ENCODE results near the gene ADCY7.

The ADCY7 gene

DNA sequence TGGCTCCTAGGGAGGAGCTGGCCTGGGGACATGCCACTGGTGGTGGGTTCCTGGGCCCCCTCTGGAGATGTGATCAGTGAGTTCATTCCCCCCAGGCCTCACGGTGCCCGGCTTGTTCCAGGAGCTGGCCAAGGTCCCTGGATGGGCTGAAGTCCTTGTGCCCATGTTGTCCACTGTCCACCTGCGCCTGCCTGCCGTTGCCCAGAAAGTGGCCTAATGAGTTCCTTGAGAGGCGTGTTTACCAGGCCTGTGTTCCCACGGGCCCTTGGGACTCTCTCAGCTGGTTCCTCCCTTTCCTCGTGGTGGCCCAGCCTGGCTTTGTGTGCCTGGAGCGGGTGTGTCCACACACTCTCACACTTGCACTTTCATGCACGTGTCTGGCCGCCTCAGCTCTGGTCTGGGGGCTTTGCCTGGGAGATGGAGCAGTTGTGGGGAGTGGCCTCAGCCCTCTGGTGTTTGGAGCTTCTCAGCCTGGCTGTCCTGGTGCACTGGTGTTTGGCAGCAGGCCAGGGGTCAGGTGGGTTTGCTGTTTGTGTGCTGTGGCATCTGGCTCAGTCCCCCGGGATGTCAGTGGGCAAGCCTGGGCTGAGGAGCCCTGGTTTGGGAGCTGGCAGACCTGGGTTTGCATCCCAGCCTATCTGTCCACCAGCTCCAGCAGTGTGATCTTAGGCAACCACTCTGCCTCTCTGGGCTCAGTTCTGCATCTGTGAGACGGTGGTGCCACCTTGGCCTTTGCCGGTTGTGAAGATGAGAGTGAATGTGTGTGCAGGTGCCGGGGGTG is 18.0 kb downstream of the ADCY7 start:
- no peak for DNase-seq

DNA sequence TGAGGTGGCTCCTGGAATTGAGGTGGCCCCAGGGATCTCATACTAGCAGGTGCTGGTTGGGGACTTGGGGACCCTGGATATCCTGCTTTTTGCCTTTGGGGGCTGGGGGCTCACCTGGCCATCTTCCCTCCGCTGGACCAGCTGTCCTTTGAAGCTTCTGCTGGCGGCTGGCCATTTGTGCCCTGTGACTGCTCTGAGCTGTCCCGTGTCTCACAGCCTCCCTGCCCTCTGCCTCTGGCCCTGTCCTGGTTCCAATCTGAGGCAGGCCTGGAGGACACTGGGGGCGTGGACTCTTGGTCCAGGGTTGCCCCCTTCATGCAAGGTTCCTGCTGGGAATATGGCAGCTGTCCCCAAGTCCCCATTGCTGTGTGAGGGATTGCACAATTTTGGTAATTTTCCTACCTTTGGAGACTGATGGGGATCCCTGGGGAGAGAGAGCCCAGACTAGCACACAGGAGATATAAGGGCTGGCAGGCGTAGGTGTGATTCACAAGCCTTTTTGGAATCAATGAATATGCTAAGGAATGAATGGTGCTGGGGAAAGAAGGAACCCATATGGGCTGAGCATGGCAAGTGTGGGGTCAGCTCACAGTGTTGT is 19.2 kb downstream of the ADCY7 start:
- DNase-seq = no peak

DNA sequence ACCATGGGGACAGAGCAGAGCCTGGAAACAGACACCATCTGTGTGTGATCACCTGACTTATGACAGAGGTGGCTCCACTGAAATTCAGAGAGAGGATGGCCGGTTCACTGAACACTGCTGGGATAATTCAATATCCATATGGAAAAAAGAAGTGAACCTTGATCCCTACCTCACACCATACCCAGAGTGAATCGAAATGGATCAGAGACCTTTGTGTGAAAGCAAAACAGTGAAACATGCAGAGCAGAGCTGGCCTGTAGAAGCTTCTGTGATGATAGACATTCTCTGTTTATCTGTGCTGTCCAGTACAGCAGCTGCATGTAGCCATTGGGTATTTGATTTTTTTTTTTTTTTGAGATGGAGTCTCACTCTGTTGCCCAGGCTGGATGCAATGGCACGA is 20.3 kb downstream of the ADCY7 start:
- no peak for DNase-seq

DNA sequence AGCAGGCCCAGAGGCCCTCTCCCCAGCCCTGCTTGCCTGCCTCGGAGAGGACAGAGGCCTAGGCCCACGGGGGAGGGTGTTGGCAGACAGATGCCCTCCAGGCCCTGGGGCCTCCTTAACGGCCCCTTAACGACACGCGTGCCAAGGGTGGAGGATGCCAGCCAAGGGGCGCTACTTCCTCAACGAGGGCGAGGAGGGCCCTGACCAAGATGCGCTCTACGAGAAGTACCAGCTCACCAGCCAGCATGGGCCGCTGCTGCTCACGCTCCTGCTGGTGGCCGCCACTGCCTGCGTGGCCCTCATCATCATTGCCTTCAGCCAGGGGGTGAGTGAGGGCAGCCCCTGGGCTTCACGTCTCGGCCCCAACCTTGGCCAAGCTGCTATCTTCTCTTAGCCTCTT is 21.7 kb downstream of the ADCY7 start:
- DNase-seq = no peak

DNA sequence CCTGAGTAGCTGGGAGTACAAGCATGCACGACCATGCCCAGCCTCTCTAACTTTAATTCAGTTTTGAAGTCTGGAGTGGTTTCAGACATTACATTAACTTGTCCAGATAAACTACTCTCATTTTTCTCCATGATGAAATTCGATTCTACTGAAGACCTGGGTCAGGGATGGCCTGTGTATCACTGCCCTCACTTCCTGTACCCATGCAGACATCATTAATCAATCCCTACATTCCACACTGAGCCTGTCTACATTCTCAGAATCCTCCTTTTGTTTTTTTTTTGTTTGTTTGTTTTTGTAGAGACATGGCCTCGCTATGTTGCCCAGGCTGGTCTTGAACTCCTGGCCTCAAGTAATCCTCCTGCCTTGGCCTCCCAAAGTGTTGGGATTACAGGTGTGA is 22.6 kb downstream of the ADCY7 start:
- no peak for DNase-seq

DNA sequence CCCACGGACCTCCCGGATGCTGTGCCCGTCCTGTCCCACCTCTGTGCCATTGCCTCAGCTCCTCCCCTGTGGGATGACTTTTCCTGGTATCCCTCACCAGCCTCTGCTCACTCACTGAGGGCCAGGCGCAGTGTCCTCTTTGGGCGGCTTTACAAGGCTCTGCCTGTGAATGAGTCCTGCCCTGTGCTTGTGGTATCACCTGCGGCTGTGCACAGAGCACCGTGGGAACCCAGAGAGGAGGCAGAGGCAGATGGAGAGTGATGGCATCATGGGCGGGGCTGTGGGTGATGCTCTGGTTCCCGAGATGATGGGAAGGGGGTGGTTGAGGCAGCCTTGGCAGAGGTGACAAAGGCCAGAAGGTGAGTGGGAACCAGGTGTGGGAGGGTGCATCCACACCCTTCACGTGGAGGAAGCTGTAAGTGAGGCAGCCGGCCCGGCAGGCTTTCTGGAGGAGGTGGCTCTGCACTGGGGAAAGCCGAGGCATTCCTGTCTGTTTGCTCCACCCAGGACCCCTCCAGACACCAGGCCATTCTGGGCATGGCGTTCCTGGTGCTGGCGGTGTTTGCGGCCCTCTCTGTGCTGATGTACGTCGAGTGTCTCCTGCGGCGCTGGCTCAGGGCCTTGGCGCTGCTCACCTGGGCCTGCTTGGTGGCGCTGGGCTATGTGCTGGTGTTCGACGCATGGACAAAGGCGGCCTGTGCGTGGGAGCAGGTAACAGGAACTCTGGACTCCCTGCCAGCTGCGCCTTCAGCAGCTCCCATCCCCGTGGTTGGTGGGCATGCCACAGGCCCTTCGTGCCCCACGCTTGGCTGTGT is 23.8 kb downstream of the ADCY7 start:
- DNase-seq = no peak

DNA sequence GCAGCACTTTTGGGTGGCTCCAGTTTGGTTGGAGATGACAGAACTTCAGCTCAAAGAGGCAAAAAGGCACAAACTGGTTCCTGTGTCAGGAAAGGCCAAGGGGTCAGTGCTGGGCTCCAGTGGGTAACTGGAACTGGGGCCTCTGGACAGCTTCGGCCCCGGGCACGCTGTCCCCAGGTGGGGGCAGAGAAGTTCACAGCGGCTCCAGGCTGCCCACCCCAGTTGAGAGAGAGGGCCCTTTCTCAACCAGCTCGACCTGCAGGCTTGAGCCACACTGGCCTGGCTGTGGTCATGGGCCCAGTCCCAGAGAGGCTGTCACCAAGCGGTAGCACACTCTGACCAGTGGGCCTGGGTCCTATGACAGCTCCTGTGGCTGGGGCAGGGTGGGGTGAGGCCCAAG is 24.5 kb downstream of the ADCY7 start:
- no peak for DNase-seq

DNA sequence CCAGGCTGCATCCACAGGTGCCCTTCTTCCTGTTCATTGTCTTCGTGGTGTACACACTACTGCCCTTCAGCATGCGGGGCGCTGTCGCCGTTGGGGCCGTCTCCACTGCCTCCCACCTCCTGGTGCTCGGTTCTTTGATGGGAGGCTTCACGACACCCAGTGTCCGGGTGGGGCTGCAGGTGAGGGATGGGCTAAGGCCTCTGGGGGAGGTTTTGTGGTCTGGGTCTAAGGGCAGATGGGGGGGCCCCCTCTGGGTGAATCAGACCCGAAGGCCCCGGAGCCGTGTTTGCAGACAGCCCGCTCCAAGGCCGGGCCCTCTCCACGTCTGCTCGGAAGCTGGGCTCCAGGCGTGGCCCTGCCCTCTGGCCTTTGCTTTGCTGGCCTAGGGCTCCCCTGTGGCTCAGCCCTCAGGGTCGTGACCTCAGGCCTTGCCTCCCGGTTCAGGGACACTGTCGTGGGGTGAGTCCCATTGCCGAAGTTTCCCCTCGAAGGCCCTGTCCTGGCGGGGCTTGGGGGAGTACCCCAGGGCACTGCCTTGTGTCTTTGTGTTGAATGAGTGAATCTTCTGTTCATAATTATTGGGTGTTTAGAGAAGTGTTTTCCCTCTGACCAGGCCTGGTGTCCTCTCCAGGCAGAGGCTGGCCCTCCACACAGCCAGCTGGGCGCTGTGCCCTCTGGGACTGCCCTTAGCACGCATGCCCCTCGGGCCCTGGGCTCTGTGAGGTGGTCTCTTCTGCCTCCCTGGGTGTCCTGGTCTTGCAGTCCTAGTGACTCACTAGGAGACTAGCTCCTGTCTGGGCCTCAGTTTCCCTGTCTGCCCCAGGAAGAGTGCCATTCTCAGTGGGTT is 25.6 kb downstream of the ADCY7 start:
- DNase-seq = no peak

DNA sequence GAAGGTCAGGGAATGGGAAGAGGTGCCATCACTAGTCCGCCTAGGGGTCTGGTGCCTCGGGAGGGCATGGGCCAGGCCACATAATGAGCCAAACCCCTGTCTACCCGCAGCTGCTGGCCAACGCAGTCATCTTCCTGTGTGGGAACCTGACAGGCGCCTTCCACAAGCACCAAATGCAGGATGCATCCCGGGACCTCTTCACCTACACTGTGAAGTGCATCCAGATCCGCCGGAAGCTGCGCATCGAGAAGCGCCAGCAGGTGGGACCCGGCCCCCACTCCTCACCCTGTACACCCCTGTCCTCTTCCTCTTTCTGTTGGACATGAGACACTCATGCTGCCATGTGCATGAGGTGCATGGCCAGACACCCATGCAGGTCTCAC is 26.2 kb downstream of the ADCY7 start:
- no peak for DNase-seq

DNA sequence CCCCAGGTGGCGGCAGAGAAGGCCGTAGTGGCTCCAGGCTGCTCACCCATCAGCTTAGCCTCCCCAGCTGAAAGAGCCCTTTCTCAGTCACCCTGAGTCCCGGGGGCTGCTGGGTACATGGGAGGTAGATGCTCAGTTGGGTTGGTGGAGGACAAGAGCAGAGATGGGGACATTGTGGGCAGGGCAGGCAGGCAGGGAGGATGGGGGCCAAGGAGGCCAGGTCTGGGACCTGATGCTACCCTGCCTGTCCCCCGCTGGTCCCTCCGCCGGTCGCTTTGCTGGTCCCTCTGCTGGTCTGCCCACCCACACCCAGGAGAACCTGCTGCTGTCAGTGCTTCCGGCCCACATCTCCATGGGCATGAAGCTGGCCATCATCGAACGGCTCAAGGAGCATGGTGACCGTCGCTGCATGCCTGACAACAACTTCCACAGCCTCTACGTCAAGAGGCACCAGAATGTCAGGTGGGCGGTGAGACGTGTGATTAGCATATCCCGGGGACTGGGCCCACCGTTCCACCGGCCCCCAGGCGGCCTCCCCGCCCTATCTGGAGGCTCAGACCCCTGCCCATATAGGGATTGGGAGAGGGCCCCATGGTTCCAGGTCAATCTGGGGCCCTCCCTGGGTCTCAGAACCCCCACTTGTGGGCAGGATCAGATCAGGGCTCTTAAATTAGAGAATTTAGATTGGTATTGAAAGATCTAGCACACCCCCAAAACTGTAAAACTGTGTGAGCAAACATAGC is 26.9 kb downstream of the ADCY7 start:
- no peak for DNase-seq

DNA sequence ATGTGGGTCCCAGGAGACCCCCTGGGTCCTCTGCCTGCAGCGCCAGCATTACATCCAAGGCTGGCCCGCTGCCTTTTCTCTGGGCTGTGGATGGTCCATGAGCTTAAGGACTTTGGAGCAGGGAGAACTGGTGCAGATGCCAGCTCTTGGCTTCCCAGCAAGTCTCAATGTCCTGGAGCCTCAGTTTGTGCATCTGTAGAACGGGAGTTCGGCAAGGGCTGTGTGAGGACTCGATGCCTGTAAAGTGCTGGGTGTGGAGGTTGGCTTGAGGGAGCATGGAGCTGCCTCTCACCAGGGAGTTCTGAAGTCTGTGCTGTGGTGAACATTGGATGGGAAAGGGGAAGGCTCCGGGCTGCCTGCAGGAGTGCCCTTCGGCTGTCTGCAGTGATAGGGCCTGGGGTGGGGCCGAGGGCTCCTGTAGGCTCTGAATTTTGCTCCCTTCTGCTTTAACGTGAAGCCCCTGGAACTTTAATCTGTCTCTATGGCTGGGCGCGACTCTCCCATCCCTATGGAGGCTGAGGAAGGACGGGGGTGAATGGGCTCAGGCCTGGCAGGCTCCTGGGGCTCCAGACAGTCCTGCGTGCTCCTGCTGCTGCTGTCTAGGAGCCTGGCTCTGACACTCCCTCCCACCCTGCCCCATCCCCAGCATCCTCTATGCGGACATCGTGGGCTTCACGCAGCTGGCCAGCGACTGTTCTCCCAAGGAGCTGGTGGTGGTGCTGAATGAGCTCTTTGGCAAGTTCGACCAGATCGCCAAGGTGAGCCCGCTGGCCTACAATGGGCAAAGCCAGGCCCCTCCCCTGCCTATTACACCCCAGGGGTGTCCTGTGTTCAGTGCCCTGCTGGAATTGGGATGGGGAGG is 27.9 kb downstream of the ADCY7 start:
- DNase-seq = no peak

DNA sequence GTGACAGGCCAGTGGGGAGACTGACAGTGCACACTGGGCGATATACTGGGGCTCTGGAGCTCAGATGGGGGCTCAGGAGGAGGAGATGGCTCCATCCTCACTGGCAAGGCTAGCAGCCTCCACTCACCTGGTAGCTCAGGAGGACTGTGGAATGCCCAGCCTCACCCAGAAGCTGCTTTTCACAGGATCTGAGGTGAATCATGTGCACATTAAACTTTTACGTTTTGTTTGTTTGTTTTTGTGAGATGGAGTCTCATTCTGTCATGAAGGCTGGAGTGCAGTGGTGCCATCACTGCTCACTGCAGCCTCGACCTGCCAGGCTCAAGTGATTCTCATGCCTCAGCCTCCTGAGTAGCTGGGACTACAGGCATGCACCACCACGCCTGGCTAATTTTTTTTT is 28.6 kb downstream of the ADCY7 start:
- no peak for DNase-seq

DNA sequence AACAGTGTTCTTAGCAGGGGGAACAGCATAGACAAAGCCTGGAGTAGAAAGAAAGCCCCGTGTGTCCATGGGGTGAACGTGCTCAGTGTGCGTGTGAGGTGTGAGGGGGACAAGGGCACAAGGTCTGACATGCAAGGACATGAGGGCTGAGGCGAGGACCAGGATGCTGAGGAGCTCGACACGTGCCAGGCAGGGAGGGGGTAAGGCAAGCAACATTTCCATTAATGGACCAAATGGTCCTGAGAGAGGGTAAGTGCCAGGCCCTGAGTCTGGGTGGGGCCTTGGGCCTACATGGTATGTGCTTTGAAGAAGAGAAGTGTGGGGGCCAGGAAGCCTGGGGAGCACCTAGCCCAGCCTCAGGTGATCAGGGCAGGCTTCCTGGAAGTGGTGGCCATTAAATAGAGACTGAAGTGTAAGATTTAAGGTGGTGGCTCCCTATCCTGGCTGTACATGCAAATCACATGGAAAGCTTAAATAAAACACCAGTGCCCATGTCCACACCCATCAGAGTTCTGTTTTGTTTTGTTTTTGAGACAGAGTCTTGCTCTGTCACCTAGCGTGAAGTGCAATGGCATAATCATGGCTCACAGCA is 29.3 kb downstream of the ADCY7 start:
- DNase-seq = no peak

DNA sequence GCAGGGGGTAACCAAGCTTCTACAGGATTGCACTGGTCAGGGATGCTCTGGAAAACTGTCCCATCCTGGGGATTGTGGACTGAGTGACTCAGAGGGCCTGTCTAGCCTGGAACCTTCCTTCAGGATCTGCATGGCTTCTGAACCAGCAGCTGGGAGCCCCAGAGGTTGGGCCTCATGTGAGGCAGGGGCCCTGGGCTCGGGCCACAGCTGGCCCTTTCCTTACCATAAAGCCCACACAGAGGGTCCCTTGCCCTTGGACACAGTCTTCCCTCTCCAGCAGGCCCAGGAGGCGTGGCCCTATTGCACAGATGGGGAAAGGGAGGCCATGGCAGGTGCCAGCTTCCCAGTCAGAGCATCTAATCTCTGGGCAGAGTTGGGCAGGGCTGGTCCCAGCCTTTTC is 30.5 kb downstream of the ADCY7 start:
- no peak for DNase-seq

DNA sequence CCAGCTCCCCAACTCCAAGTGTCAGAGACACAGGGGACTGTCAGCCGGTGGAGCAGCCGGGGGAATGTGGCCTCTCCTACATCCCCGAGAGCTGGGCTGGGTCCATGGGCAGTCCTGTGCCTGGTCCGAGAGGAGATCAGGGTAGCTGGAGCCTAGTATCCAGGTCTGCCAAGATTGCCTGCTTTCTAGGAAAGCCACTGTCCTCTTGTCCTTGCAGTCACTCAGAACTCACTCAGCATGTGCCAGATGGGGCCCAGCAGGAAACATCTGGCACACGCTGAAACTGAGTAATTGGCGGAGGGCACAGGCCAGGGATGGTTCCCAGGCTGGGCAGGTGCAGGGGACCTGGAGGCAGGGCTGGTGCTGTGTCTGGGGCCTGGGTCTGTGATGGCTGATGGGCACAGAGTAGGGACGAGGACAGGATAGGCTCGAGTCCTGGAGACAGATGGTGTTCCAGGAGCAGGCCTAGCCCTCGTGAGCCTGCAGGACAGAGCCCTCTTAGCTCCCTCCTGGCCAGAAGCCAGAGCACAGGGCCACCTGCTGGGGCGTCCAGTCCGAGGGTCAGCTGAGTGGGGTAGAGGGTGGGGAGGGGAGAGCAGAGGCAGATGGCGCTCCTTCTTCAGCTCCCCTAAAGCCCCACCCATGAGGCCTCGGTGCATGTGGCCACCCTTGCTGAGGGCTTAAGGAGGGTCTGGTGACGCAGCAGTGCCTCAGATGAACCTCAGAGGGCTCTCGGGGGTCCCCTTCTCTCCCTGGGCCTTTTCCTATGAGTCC is 31.1 kb downstream of the ADCY7 start:
- no peak for DNase-seq

DNA sequence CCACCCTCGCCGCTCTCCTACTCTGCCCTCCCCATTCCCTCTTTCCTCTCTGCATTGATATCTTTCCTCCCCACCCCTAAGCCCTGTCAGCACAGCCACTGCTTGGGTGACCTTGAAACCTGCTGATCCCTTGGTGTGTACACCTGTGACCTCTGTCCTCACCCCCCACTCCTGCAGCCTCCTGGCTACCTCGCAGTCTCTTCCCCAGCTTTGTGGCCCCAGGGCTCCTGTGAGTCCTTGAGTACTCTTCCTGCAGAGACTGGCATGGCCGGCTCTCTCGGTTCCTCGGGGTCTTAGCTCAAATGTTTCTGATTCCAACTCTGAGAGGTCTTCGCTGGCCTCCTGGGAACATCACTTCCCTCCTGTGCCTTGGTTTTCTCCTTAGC is 31.7 kb downstream of the ADCY7 start:
- no peak for DNase-seq

DNA sequence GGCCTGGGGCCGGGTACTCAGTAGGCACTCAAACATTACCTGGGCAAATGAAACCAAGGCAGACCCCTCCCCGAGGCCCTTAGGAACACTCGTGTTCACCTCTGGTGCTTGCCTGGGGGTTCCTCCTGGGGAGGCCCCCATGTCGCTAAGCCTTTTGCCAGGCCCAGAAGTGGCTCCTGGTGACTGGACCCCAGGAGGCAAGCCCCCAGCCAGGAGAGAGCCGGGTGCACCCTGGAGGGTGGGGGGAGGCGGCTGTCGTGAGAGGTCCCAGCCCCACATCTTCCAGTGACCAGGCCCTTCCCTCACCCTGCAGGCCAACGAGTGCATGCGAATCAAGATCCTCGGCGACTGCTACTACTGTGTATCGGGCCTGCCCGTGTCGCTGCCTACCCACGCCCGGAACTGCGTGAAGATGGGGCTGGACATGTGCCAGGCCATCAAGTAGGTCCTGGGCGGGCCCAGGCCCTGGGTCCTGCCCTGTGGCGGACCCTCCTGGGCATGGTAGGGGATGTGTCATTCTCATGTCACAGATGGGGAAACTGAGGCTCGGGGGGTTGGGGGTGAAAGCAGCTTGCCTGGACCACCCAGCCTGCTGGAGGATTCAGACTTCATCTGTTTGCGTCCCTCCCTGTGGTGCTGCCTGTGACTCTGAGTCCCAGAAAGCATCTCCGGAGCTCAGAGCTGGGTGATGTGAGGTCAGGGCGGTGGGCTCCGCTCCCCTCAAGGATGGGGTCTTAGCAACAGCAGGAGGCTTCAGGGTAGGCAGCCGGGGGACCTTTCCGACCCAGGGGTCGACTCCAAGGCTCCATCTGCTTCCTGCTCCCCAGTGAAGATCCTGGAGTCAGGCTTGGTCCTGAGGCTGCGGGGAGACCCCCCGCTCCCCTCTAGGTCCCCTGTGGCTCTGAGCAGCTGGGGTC is 32.5 kb downstream of the ADCY7 start:
- no peak for DNase-seq

DNA sequence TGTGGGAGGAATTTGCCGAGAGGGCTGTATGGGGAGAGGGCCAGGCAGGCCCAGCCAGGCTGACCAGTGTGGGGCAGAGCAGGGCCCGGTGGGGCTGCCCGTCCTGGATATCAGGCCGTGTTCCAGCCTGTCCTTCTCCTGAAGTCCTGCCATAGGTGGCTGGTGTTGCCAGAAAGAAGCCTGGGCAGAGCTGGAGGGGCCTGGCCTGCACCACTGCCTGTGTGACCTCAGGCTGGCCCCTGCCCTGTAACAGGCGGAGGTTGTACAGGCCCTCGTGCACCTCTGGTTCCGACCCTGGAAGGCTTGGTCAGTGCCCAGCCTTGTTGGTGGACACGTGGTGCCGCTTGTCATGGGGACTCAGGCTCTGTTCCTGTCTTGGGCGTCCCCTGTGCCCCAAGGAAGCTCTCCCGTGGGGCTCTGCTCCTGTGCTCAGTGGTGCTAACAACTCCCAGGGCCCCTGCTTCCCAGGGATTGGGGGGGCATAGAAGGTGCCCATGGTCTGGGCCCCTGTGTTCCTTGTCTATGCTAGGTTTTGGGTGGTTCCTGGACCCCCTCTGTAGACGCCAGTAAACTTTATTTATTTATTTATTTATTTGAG is 33.3 kb downstream of the ADCY7 start:
- DNase-seq = no peak

All from cerebellar nuclear complex (tissue), 1 donor.